ENCODE data around the gene PJA1.

PJA1 gene

GRCh38 chrX:69149466-69150280 is 15.6 kb downstream of the PJA1 start:
- no peak for DNase-seq (ENCODE audit: low spot score)
- CTCF ChIA-PET = no interaction called here
- no peak for TF ChIP-seq CTCF (conservative IDR thresholded peaks at IDR 0.05; ENCODE audit: low read depth)
- POLR2A ChIA-PET (ENCODE audit: low non-redundant PET) = no interaction called here
- H3K27ac ChIP-seq = peak overlapping the region; percentile 65

GRCh38 chrX:69148946-69149345 is 16.3 kb downstream of the PJA1 start:
- no peak for DNase-seq (ENCODE audit: low spot score)
- ChIA-PET CTCF (no interaction called here), POLR2A (ENCODE audit: low non-redundant PET) (no interaction called here)
- H3K27ac ChIP-seq = no peak overlapping the region
- TF ChIP-seq CTCF (conservative IDR thresholded peaks at IDR 0.05; ENCODE audit: low read depth) = no peak

GRCh38 chrX:69146739-69147138 is 18.5 kb downstream of the PJA1 start:
- TF ChIP-seq CTCF (conservative IDR thresholded peaks at IDR 0.05; ENCODE audit: low read depth) = no peak
- POLR2A ChIA-PET (ENCODE audit: low non-redundant PET) = no interaction called here
- no peak for DNase-seq (ENCODE audit: low spot score)
- CTCF ChIA-PET = no interaction called here
- no peak overlapping the region for H3K27ac ChIP-seq

GRCh38 chrX:69145714-69146113 is 19.5 kb downstream of the PJA1 start:
- ChIA-PET POLR2A (ENCODE audit: low non-redundant PET) (no interaction called here), CTCF (interaction anchor here (0.7 kb wide), 1 partner anchor 318 kb away, joined by 4 read pairs; no protein-coding TSS in a partner anchor)
- no peak for DNase-seq (ENCODE audit: low spot score)

GRCh38 chrX:69144838-69145680 is 20.2 kb downstream of the PJA1 start:
- no peak for TF ChIP-seq CTCF (conservative IDR thresholded peaks at IDR 0.05; ENCODE audit: low read depth)
- DNase-seq (ENCODE audit: low spot score) = no peak
- no peak overlapping the region for H3K27ac ChIP-seq
- CTCF ChIA-PET = interaction anchor here (0.6 to 0.7 kb wide), 2 partner anchors 44 to 317 kb away, joined by 3 to 4 read pairs; no protein-coding TSS in a partner anchor
- POLR2A ChIA-PET (ENCODE audit: low non-redundant PET) = no interaction called here

More at GRCh38 chrX:69145714-69146113, 19.5 kb downstream of the PJA1 start:
- TF ChIP-seq CTCF (conservative IDR thresholded peaks at IDR 0.05; ENCODE audit: low read depth) = no peak
- H3K27ac ChIP-seq = no peak overlapping the region

GRCh38 chrX:69143530-69143929 is 21.7 kb downstream of the PJA1 start:
- no peak overlapping the region for H3K27ac ChIP-seq
- POLR2A ChIA-PET (ENCODE audit: low non-redundant PET) = no interaction called here
- no peak for TF ChIP-seq CTCF (conservative IDR thresholded peaks at IDR 0.05; ENCODE audit: low read depth)
- CTCF ChIA-PET = no interaction called here
- no peak for DNase-seq (ENCODE audit: low spot score)
